IMR-90 (cell line): Measurements from ENCODE around the gene MECR. TPM values are rescaled to one million over a fixed set of nuclear protein-coding genes. Genes with fewer than 3 reads are reported as not detected.

ENCODE experiments used
- ATAC-seq: fragments of 200-7000 bp; cut with Tn5 transposase; 2 replicates; pipeline ENCODE4 v1.9.1; 2020; ENCODE audit warnings: low read depth, mild to moderate bottlenecking, moderate library complexity
- BruUV-seq: library from RNA; stranded (reverse); fragments of 400-500 nt; replicated peaks from 2 replicates; lab custom pipeline; 2021; lab: Mats Ljungman, UMichigan
- CTCF ChIA-PET: fragments of 300-600 bp; formaldehyde crosslinking; extraction: SDS; loops from one replicate; lab custom pipeline; 2021; ENCODE audit warnings: antibody characterized with exemption; lab: Yijun Ruan, JAX
- POLR2A ChIA-PET: fragments of 300-600 bp; sonication (Branson Sonifier 250); formaldehyde crosslinking; loops from one replicate; lab custom pipeline; 2022; ENCODE audit warnings: antibody characterized with exemption; ENCODE audit not compliant: unreplicated experiment; lab: Charles Lee
- DNase-seq: peaks from one replicate; pipeline ENCODE4 v3.0.0; 2013
- H2AFZ ChIP-seq: replicated peaks from 2 replicates; pipeline ENCODE3; 2013; ENCODE audit warnings: low read length, mild to moderate bottlenecking; ENCODE audit not compliant: poor library complexity
- H2AK5ac ChIP-seq: 2 replicates; pipeline ENCODE4 v1.6.1; 2013; ENCODE audit warnings: low read depth, low read length, inconsistent platforms
- H2AK9ac ChIP-seq: replicated peaks from 2 replicates; pipeline ENCODE3; 2013; ENCODE audit warnings: mild to moderate bottlenecking, low read depth, low read length, moderate library complexity; ENCODE audit not compliant: poor library complexity
- H2BK120ac ChIP-seq: 2 replicates; pipeline ENCODE4 v1.6.1; 2013; ENCODE audit warnings: low read depth, low read length, inconsistent platforms
- H2BK15ac ChIP-seq: 3 replicates; pipeline ENCODE4 v1.6.1; 2013; ENCODE audit warnings: low read depth, low read length, inconsistent platforms
- H2BK20ac ChIP-seq: 2 replicates; pipeline ENCODE4 v1.6.1; 2013; ENCODE audit warnings: low read depth, mild to moderate bottlenecking, inconsistent platforms, low read length, moderate library complexity
- H2BK5ac ChIP-seq: 2 replicates; pipeline ENCODE4 v1.6.1; 2013; ENCODE audit warnings: mild to moderate bottlenecking, low read depth, low read length, inconsistent platforms; ENCODE audit not compliant: poor library complexity, severe bottlenecking
- H3K14ac ChIP-seq: replicated peaks from 2 replicates; pipeline ENCODE4 v1.6.1; 2013; ENCODE audit warnings: low read depth, low read length, inconsistent platforms
- H3K18ac ChIP-seq: 2 replicates; pipeline ENCODE4 v1.6.1; 2013; ENCODE audit warnings: low read depth, low read length, control low read depth
- H3K23ac ChIP-seq: 2 replicates; pipeline ENCODE4 v1.6.1; 2013; ENCODE audit warnings: low read depth, low read length, inconsistent platforms
- H3K27ac ChIP-seq: 2 replicates; pipeline ENCODE4 v1.5.1; 2013; ENCODE audit warnings: mild to moderate bottlenecking, control low read depth, low read length; ENCODE audit not compliant: insufficient read depth
- H3K27me3 ChIP-seq: 2 replicates; pipeline ENCODE4 v1.6.1; 2013; ENCODE audit warnings: low read length; ENCODE audit not compliant: control insufficient read depth, insufficient read depth
- H3K36me3 ChIP-seq: 2 replicates; pipeline ENCODE4 v1.6.1; 2013; ENCODE audit warnings: low read length, mixed read lengths; ENCODE audit not compliant: control insufficient read depth, insufficient read depth
- H3K4ac ChIP-seq: 2 replicates; pipeline ENCODE4 v1.6.1; 2013; ENCODE audit warnings: low read depth, low read length, inconsistent platforms
- H3K4me1 ChIP-seq: 2 replicates; pipeline ENCODE4 v1.6.1; 2013; ENCODE audit warnings: low read length, mixed read lengths; ENCODE audit not compliant: control insufficient read depth, insufficient read depth
- H3K4me2 ChIP-seq: 2 replicates; pipeline ENCODE4 v1.6.1; 2013; ENCODE audit warnings: low read depth, mild to moderate bottlenecking, control low read depth, low read length, moderate library complexity
- H3K4me3 ChIP-seq: 2 replicates; pipeline ENCODE4 v1.5.1; 2013; ENCODE audit warnings: low read depth, mild to moderate bottlenecking, control low read depth, low read length, moderate library complexity; ENCODE audit not compliant: insufficient read depth
- H3K56ac ChIP-seq: 2 replicates; pipeline ENCODE4 v1.6.1; 2013; ENCODE audit warnings: low read length, inconsistent platforms; ENCODE audit not compliant: insufficient read depth; ENCODE audit errors: extremely low read depth
- H3K79me1 ChIP-seq, 2 experiments: 2 replicates each; pipeline ENCODE4 v1.6.1; 2013; ENCODE audit warnings: low read length in 2 of 2, inconsistent platforms in 1 of 2, low read depth in 1 of 2
- H3K9ac ChIP-seq: 2 replicates; pipeline ENCODE4 v1.6.1; 2013; ENCODE audit warnings: low read depth, low read length, control low read depth
- H3K9me1 ChIP-seq: 2 replicates; pipeline ENCODE4 v1.6.1; 2013; ENCODE audit warnings: low read length, inconsistent platforms; ENCODE audit not compliant: insufficient read depth
- H3K9me3 ChIP-seq: 2 replicates; pipeline ENCODE4 v1.6.1; 2013; ENCODE audit warnings: low read length; ENCODE audit not compliant: control insufficient read depth, insufficient read depth
- H4K20me1 ChIP-seq: 2 replicates; pipeline ENCODE4 v1.6.1; 2013; ENCODE audit warnings: low read length, inconsistent platforms; ENCODE audit not compliant: insufficient read depth
- H4K5ac ChIP-seq: 2 replicates; pipeline ENCODE4 v1.6.1; 2013; ENCODE audit warnings: mild to moderate bottlenecking, low read depth, low read length, control low read depth
- H4K8ac ChIP-seq, 2 experiments: 2 replicates each; pipeline ENCODE4 v1.6.1; 2013; ENCODE audit warnings: low read depth in 2 of 2, low read length in 2 of 2, control low read depth in 1 of 2, inconsistent platforms in 1 of 2
- H4K91ac ChIP-seq: 2 replicates; pipeline ENCODE4 v1.6.1; 2013; ENCODE audit warnings: low read depth, low read length, inconsistent platforms; ENCODE audit not compliant: insufficient read depth
- BHLHE40 ChIP-seq: fragments of 150-350 bp; IDR thresholded peaks from 2 replicates; pipeline ENCODE4 v1.6.1; 2016; ENCODE audit warnings: mild to moderate bottlenecking, low read depth, low read length
- FOS ChIP-seq: fragments of 150-350 bp; IDR thresholded peaks from 2 replicates; pipeline ENCODE4 v1.6.1; 2016; ENCODE audit warnings: low read depth, low read length
- MXI1 ChIP-seq: IDR thresholded peaks from 2 replicates; pipeline ENCODE4 v1.6.1; 2012; ENCODE audit warnings: low read depth, mild to moderate bottlenecking, low read length, moderate library complexity, borderline replicate concordance
- NFE2L2 ChIP-seq: fragments of 150-350 bp; IDR thresholded peaks from 2 replicates; pipeline ENCODE4 v1.6.1; 2016; ENCODE audit warnings: low read depth, mild to moderate bottlenecking, low read length
- RAD21 ChIP-seq: IDR thresholded peaks from 2 replicates; pipeline ENCODE4 v1.6.1; 2012; ENCODE audit warnings: low read length, improper control_type of control experiment
- WGBS, 2 experiments: methylation state at CpG; one replicate each; pipeline versions ENCODE4 v1.1.5 to v1.1.7; 2013; ENCODE audit warnings: missing lambda C conversion rate in 2 of 2; ENCODE audit not compliant: insufficient read length in 1 of 2; ENCODE audit errors: extremely low coverage in 2 of 2; 5-methylcytosine and 5-hydroxymethylcytosine counted together
- dilution Hi-C: fragments of 300-500 bp; cut with HindIII; formaldehyde crosslinking; loops from one replicate; pipeline ENCODE4 v1.14.3; 2018; ENCODE audit warnings: low sequenced_read_pairs; ENCODE audit not compliant: unreplicated experiment
- in situ Hi-C: fragments of 300-500 bp; cut with MboI; formaldehyde crosslinking; loops from 3 replicates; pipeline ENCODE4 v1.14.3; 2019; ENCODE audit warnings: low sequenced_read_pairs, inconsistent platforms, mixed read lengths
- intact Hi-C: fragments of 100-400 bp; cut with micrococcal nuclease; formaldehyde crosslinking; loops from 2 replicates; pipeline ENCODE4 v1.10.0; 2022
- microRNA-seq, 2 experiments: library from miRNA; stranded (forward) in 1 of 2; unstranded in 1 of 2; fragments of 10-50 nt in 1 of 2; fragments of <30 nt in 1 of 2; gene quantifications in 1 of 2; microRNA quantifications in 1 of 2; one replicate each; pipeline versions ENCODE3 to v1.1.0; 2013 to 2020; ENCODE audit not compliant: insufficient read depth in 1 of 2, insufficient read length in 1 of 2, unreplicated experiment in 1 of 2
- polyA plus RNA-seq, 3 experiments: library from polyadenylated mRNA; depleted of rRNA; stranded (reverse); fragments of >200 nt; gene quantifications; 2 replicates each; pipeline ENCODE4 v1.2.3, GENCODE V29; 2012; ENCODE audit warnings: low replicate concordance in 1 of 3
- small RNA-seq, 5 experiments: library from RNA; depleted of rRNA; stranded (forward); fragments of <200 nt; gene quantifications; one replicate each; pipeline ENCODE3, GENCODE V24; 2012
- total RNA-seq: library from RNA; depleted of rRNA; stranded (reverse); fragments of >200 nt; gene quantifications from 2 replicates; pipeline ENCODE4 v1.2.3, GENCODE V29; 2012; rRNA removed
- TF ChIP-seq, protein P1 (sequence below): conservative IDR thresholded peaks from 2 replicates; pipeline ENCODE4 v1.5.1; 2012; ENCODE audit warnings: mild to moderate bottlenecking, low read depth, low read length, improper control_type of control experiment

MECR gene
- total and polyA plus RNA-seq, 2 of the 4 experiments (the other 2 are of a cell fraction): 20.3 to 24.8 TPM

DNA sequence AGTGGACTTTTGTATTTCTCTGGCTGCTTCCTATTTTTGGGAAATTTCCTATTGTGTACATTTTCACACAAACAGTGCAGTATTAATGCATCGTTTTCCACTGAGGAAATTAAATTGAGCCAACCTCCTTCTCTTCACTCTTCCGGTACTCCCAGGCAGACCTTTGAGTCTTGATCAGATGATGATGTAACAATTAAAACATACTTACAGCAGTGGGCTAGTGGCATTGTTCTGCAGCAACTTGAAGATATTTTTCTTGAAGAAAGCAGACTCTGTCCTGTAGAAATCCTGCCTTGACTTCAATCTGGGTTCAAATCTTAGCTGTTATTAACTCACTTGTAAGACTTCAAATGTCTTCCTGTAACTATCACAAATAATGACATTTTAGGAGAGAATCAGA lies 88.0 kb downstream of the MECR start:
- H3K4ac ChIP-seq: no peak overlapping the region
- DNase-seq (no peak), ATAC-seq (no peak)
- H3K4me1 ChIP-seq: peaks cover 9% of the 10 kb centered on the region
- peaks cover 9% of the 10 kb centered on the region for H3K36me3 ChIP-seq
- H2AFZ ChIP-seq: no peak overlapping the region
- H4K20me1 ChIP-seq: peaks cover 14% of the 10 kb centered on the region
- no peak overlapping the region for H2BK20ac ChIP-seq
- dilution Hi-C loops: no loop called here
- in situ Hi-C loops: no loop called here
- no peak overlapping the region for H3K27ac ChIP-seq
- H3K23ac ChIP-seq: no peak overlapping the region
- H3K27me3 ChIP-seq: no peaks in the 10 kb centered on the region
- POLR2A ChIA-PET: no interaction called here
- CTCF ChIA-PET: no interaction called here
- no peak overlapping the region for H4K91ac ChIP-seq
- H4K8ac ChIP-seq: no peak overlapping the region
- no peak overlapping the region for H2BK5ac ChIP-seq
- H2AK5ac ChIP-seq: no peak overlapping the region
- no peak overlapping the region for H3K9ac ChIP-seq
- peaks cover 5 to 22% of the 10 kb centered on the region in 2 experiments; a peak in 3 of 4 replicates for H3K79me1 ChIP-seq
- BruUV-seq: no TSS peak
- no peak overlapping the region for H4K5ac ChIP-seq
- H2BK15ac ChIP-seq: no peak overlapping the region
- no peak overlapping the region for H2BK120ac ChIP-seq
- no peak overlapping the region for H3K14ac ChIP-seq
- TF ChIP-seq RAD21 (no peak), BHLHE40 (no peak), MXI1 (no peak), NFE2L2 (no peak), FOS (no peak)
- TF ChIP-seq, protein P1, sequence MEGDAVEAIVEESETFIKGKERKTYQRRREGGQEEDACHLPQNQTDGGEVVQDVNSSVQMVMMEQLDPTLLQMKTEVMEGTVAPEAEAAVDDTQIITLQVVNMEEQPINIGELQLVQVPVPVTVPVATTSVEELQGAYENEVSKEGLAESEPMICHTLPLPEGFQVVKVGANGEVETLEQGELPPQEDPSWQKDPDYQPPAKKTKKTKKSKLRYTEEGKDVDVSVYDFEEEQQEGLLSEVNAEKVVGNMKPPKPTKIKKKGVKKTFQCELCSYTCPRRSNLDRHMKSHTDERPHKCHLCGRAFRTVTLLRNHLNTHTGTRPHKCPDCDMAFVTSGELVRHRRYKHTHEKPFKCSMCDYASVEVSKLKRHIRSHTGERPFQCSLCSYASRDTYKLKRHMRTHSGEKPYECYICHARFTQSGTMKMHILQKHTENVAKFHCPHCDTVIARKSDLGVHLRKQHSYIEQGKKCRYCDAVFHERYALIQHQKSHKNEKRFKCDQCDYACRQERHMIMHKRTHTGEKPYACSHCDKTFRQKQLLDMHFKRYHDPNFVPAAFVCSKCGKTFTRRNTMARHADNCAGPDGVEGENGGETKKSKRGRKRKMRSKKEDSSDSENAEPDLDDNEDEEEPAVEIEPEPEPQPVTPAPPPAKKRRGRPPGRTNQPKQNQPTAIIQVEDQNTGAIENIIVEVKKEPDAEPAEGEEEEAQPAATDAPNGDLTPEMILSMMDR: no peak
- intact Hi-C loops: no loop called here
- no peak overlapping the region for H3K18ac ChIP-seq
- no CpG with 5 or more reads among the region's 2 CpGs for WGBS, 2 experiments
- H3K9me1 ChIP-seq: peaks cover 8% of the 10 kb centered on the region; the same call in 1 of the 2 replicates
- H3K4me2 ChIP-seq: no peak overlapping the region
- H2AK9ac ChIP-seq: no peak overlapping the region
- no peak overlapping the region for H3K56ac ChIP-seq
- H3K9me3 ChIP-seq: no peaks in the 10 kb centered on the region
- H3K4me3 ChIP-seq: no peak overlapping the region

Small RNAs within 50 kb of the gene (microRNA-seq; reads per million reads assigned to microRNA genes)
- not detected for gene RF02271 (ENCODE audit: insufficient read depth, insufficient read length)

Small RNAs within 50 kb of the gene (small RNA-seq; reads per million reads assigned to genes)
- gene RF02271: 0 reads per million in 5 experiments

Other genes with a start within 250 kb of the MECR start
- 4.2 and 4.8 TPM in 2 replicates for gene TMEM200B, start 107.0 kb downstream of the MECR start, total RNA-seq
- gene TMEM200B, start 107.0 kb downstream of the MECR start, polyA plus RNA-seq (2012; rRNA removed): 4.6 and 6.2 TPM in 2 replicates
- 20.8 and 38.6 TPM in 2 replicates for gene SRSF4, start 49.0 kb downstream of the MECR start, total RNA-seq
- 37.8 and 48.5 TPM in 2 replicates for gene SRSF4, start 49.0 kb downstream of the MECR start, polyA plus RNA-seq (2012; rRNA removed)
- gene PTPRU, start 5.6 kb upstream of the MECR start, total RNA-seq: 5.0 and 7.0 TPM in 2 replicates
- gene PTPRU, start 5.6 kb upstream of the MECR start, polyA plus RNA-seq (2012; rRNA removed): 10.7 and 10.8 TPM in 2 replicates